Activated naive CD4-positive, alpha-beta T cell treated with anti-CD3 and anti-CD28 coated beads, Interleukin-2, amount 10 ng/mL, durations not matched to agents 5 hours and 36 hours (primary cell): ENCODE results near the gene IRF5. TPM values are rescaled to one million over a fixed set of nuclear protein-coding genes. Genes with fewer than 3 reads are reported as not detected.

ENCODE experiments used
- total RNA-seq, 2 experiments: library from RNA; stranded (reverse); gene quantifications; one replicate each; pipeline ENCODE4 v1.2.3, GENCODE V29; 2021

Gene IRF5
- total RNA-seq, result 1 to 10 TPM; 2.9 to 3.7 TPM

DNA sequence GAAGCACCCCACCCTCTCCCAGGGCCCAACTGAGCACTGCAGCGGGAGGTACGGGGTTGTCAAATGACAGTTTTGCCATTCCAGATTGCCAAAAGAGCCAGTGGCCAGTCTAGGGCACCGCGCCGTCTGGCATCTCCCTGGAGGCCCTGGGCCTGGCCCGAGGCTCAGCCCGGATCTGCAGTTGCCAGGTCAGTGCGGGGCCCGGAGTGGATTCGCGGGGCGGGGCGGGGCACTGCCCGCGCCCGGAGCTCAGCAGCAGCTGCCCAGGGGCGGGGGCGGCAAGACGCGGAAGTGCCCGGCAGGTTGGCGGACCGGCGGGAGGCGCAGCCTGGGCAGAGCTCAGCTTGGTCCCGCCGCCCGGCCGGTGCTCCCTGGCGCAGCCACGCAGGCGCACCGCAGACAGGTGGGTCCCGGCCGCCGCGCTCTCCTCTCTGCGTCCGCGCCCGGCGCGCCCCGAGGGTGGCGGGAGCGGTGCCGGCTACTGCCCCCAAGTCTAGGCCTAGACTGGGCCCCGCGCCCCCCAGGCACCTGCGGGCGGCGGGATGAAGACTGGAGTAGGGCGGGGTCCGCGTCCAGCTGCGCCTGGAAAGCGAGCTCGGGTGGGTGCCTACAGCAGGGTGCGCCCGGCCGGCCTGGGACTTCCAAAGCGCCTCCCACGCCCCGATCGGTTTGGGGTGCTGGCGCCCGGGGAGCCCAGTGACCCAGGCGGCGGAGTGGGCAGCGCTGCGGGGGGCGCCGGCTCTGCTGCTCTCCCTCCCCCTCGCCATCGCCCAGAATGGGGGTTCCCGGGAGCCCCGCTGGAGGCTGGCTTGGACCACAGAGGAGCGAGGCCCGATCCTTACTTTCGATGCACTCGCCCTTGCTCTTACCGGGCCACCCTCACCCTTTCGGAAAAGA lies at the start of gene IRF5:
TSS of gene IRF5 (plus strand) at position 281 of the 897 bp plus-strand sequence. CDS start 4,155 bp downstream, outside the sequence.

DNA sequence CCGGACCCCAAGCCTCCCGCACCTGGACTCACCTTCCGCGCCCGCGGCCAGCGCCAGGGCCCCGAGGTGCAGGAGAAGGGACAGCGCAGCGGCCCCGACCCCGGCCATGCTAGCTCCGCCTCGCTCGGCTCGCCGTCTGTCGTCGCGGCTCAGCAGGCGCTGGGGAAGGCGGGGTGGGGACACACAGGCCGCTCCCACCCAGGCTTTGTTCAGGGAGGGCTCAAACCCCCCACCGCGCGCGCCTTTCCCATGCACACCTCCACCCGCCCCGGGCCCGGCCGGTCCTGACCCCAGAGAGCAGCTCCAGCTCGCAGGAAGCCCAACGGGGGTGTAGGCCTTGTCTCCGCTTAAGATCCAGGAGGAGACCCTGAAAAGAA lies 27.2 kb upstream of the IRF5 start, which contains the start of gene KCP:
TSS of gene KCP (minus strand) at position 141 of the 377 bp plus-strand sequence. CDS start at position 108, 33 bp downstream.

Other genes with a start within 250 kb of the IRF5 start
- gene CALU, start 198.6 kb upstream of the IRF5 start, total RNA-seq, result 10 to 100 TPM; 28.6 to 30.6 TPM
- not detected for gene OPN1SW, start 162.1 kb upstream of the IRF5 start, total RNA-seq
- gene CCDC136, start 146.0 kb upstream of the IRF5 start, total RNA-seq, result 1 to 10 TPM; 4.3 to 5.6 TPM
- gene FLNC, start 107.5 kb upstream of the IRF5 start, total RNA-seq, result not detected
- gene ATP6V1F, start 75.1 kb upstream of the IRF5 start, total RNA-seq, result 100 to 1,000 TPM; 117 to 119 TPM
- gene KCP, start 27.2 kb upstream of the IRF5 start, total RNA-seq, result under 1 TPM; 0.08 to 0.19 TPM
- 10 to 100 TPM; 36.3 to 37.4 TPM for gene TNPO3, start 117.2 kb downstream of the IRF5 start, total RNA-seq
- gene TSPAN33, start 206.8 kb downstream of the IRF5 start, total RNA-seq, result 1 to 10 TPM; 1.3 to 1.4 TPM